ENCODE data around the gene LGALS3BP. TPM values are rescaled to one million over a fixed set of nuclear protein-coding genes. Genes with fewer than 3 reads are reported as not detected.

LGALS3BP gene
- total and polyA plus RNA-seq, 2 of the 13 experiments (the other 11 are each of a cell fraction or from before 2014, with no cell fraction given), result 137 to 332 TPM

- TF ChIP-seq TRIM22 (IDR thresholded peaks at IDR 0.05) (no peak), HDAC6 (IDR thresholded peaks at IDR 0.05; ENCODE audit: low read depth, low read length) (no peak), ASH2L (IDR thresholded peaks at IDR 0.05; ENCODE audit: insufficient read length, low read depth, low read length) (no peak), POLR2AphosphoS5 (IDR thresholded peaks at IDR 0.05; ENCODE audit: low read depth, low read length) (peak; percentile 82), PRDM10 (CRISPR knock-in tag; IDR thresholded peaks at IDR 0.05; ENCODE audit: low read depth) (peak; percentile 85), TCF12 (IDR thresholded peaks at IDR 0.05) (no peak), TCF12 (CRISPR knock-in tag; IDR thresholded peaks at IDR 0.05) (peak; percentile 79; the same call in 1 of the 2 replicates), ATF6 (CRISPR knock-in tag; conservative IDR thresholded peaks at IDR 0.05) (no peak; the same call in 1 of the 2 replicates), MEIS2 (CRISPR knock-in tag; IDR thresholded peaks at IDR 0.05) (no peak), EZH2 (conservative IDR thresholded peaks at IDR 0.05; ENCODE audit: low read depth, low read length) (no peak), KDM3A (CRISPR knock-in tag; IDR thresholded peaks at IDR 0.05; ENCODE audit: low read depth) (no peak), SNAPC2 (CRISPR knock-in tag; IDR thresholded peaks at IDR 0.05) (no peak), STAT5B (CRISPR knock-in tag; IDR thresholded peaks at IDR 0.05) (no peak; the same call in 1 of the 2 replicates), MTA3 (CRISPR knock-in tag; IDR thresholded peaks at IDR 0.05) (no peak), CENPX (CRISPR knock-in tag; IDR thresholded peaks at IDR 0.05) (no peak), ZNF782 (CRISPR knock-in tag; IDR thresholded peaks at IDR 0.05; ENCODE audit: borderline replicate concordance) (0 out of 2 replicates have a peak, but pooled peaks have one; percentile 31), TGIF2 (CRISPR knock-in tag; IDR thresholded peaks at IDR 0.05) (no peak; the same call in 1 of the 2 replicates), ZNF230 (CRISPR knock-in tag; IDR thresholded peaks at IDR 0.05) (peak; percentile 85; the same call in 1 of the 2 replicates)
- TF ChIP-seq, protein P1, sequence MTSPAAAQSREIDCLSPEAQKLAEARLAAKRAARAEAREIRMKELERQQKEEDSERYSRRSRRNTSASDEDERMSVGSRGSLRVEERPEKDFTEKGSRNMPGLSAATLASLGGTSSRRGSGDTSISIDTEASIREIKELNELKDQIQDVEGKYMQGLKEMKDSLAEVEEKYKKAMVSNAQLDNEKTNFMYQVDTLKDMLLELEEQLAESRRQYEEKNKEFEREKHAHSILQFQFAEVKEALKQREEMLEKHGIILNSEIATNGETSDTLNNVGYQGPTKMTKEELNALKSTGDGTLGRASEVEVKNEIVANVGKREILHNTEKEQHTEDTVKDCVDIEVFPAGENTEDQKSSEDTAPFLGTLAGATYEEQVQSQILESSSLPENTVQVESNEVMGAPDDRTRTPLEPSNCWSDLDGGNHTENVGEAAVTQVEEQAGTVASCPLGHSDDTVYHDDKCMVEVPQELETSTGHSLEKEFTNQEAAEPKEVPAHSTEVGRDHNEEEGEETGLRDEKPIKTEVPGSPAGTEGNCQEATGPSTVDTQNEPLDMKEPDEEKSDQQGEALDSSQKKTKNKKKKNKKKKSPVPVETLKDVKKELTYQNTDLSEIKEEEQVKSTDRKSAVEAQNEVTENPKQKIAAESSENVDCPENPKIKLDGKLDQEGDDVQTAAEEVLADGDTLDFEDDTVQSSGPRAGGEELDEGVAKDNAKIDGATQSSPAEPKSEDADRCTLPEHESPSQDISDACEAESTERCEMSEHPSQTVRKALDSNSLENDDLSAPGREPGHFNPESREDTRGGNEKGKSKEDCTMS (CRISPR knock-in tag; conservative IDR thresholded peaks at IDR 0.05), result no peak
- TF ChIP-seq, protein P2, sequence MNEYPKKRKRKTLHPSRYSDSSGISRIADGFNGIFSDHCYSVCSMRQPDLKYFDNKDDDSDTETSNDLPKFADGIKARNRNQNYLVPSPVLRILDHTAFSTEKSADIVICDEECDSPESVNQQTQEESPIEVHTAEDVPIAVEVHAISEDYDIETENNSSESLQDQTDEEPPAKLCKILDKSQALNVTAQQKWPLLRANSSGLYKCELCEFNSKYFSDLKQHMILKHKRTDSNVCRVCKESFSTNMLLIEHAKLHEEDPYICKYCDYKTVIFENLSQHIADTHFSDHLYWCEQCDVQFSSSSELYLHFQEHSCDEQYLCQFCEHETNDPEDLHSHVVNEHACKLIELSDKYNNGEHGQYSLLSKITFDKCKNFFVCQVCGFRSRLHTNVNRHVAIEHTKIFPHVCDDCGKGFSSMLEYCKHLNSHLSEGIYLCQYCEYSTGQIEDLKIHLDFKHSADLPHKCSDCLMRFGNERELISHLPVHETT (CRISPR knock-in tag; conservative IDR thresholded peaks at IDR 0.05), result no peak
Observed at GRCh38 chr17:79027274-79027924, 47.7 kb upstream of the LGALS3BP start (continued).

All from HepG2 (cell line).